ENCODE results near the gene FRMD3. TPM values are rescaled to one million over a fixed set of nuclear protein-coding genes. Genes with fewer than 3 reads are reported as not detected.

The FRMD3 gene
- total RNA-seq, 1 donor from 2014 or later, result 0.59 TPM

GRCh38 chr9:83385317-83385716 is 152.9 kb downstream of the FRMD3 start:
- Mint-ChIP-seq H3K27ac (ENCODE audit: unreplicated experiment) (no peak overlapping the region), H3K27me3 (ENCODE audit: unreplicated experiment) (peaks cover 2% of the 10 kb centered on the region), H3K4me3 (ENCODE audit: unreplicated experiment) (no peak overlapping the region), H3K36me3 (ENCODE audit: low read depth, unreplicated experiment) (no peaks in the 10 kb centered on the region), H3K9me3 (ENCODE audit: unreplicated experiment) (no peaks in the 10 kb centered on the region), H3K4me1 (ENCODE audit: unreplicated experiment) (no peaks in the 10 kb centered on the region)
- TF ChIP-seq CTCF (IDR thresholded peaks at IDR 0.05; ENCODE audit: unreplicated experiment), result no peak
- DNase-seq (ENCODE audit: low spot score), result no peak

GRCh38 chr9:83384214-83384613 is 154.0 kb downstream of the FRMD3 start:
- H3K36me3 Mint-ChIP-seq (ENCODE audit: low read depth, unreplicated experiment), result no peaks in the 10 kb centered on the region
- no peak for DNase-seq (ENCODE audit: low spot score)
- H3K4me3 Mint-ChIP-seq (ENCODE audit: unreplicated experiment), result no peak overlapping the region
- H3K9me3 Mint-ChIP-seq (ENCODE audit: unreplicated experiment), result no peaks in the 10 kb centered on the region
- H3K4me1 Mint-ChIP-seq (ENCODE audit: unreplicated experiment), result no peaks in the 10 kb centered on the region
- TF ChIP-seq CTCF (IDR thresholded peaks at IDR 0.05; ENCODE audit: unreplicated experiment), result no peak
- no peaks in the 10 kb centered on the region for H3K27me3 Mint-ChIP-seq (ENCODE audit: unreplicated experiment)
- no peak overlapping the region for H3K27ac Mint-ChIP-seq (ENCODE audit: unreplicated experiment)

- DNase-seq (ENCODE audit: low spot score), result no peak
- Mint-ChIP-seq H3K36me3 (ENCODE audit: low read depth, unreplicated experiment) (no peaks in the 10 kb centered on the region), H3K27me3 (ENCODE audit: unreplicated experiment) (no peaks in the 10 kb centered on the region), H3K4me1 (ENCODE audit: unreplicated experiment) (no peaks in the 10 kb centered on the region), H3K4me3 (ENCODE audit: unreplicated experiment) (no peak overlapping the region), H3K27ac (ENCODE audit: unreplicated experiment) (no peak overlapping the region), H3K9me3 (ENCODE audit: unreplicated experiment) (no peaks in the 10 kb centered on the region)
- TF ChIP-seq CTCF (IDR thresholded peaks at IDR 0.05; ENCODE audit: unreplicated experiment), result no peak
Observed at GRCh38 chr9:83383034-83383433, 155.2 kb downstream of the FRMD3 start.

- Mint-ChIP-seq H3K27me3 (ENCODE audit: unreplicated experiment) (no peaks in the 10 kb centered on the region), H3K9me3 (ENCODE audit: unreplicated experiment) (no peaks in the 10 kb centered on the region), H3K36me3 (ENCODE audit: low read depth, unreplicated experiment) (no peaks in the 10 kb centered on the region), H3K27ac (ENCODE audit: unreplicated experiment) (no peak overlapping the region), H3K4me3 (ENCODE audit: unreplicated experiment) (no peak overlapping the region), H3K4me1 (ENCODE audit: unreplicated experiment) (no peaks in the 10 kb centered on the region)
- no peak for DNase-seq (ENCODE audit: low spot score)
- no peak for TF ChIP-seq CTCF (IDR thresholded peaks at IDR 0.05; ENCODE audit: unreplicated experiment)
Observed at GRCh38 chr9:83382421-83382820, 155.8 kb downstream of the FRMD3 start.

GRCh38 chr9:83379045-83379444 is 159.2 kb downstream of the FRMD3 start:
- Mint-ChIP-seq H3K4me3 (ENCODE audit: unreplicated experiment) (no peak overlapping the region), H3K9me3 (ENCODE audit: unreplicated experiment) (no peaks in the 10 kb centered on the region), H3K4me1 (ENCODE audit: unreplicated experiment) (no peaks in the 10 kb centered on the region), H3K27me3 (ENCODE audit: unreplicated experiment) (no peaks in the 10 kb centered on the region), H3K36me3 (ENCODE audit: low read depth, unreplicated experiment) (no peaks in the 10 kb centered on the region), H3K27ac (ENCODE audit: unreplicated experiment) (no peak overlapping the region)
- TF ChIP-seq CTCF (IDR thresholded peaks at IDR 0.05; ENCODE audit: unreplicated experiment), result no peak
- no peak for DNase-seq (ENCODE audit: low spot score)
